ENCODE results near the gene SLCO3A1. TPM values are rescaled to one million over a fixed set of nuclear protein-coding genes. Genes with fewer than 3 reads are reported as not detected.

SLCO3A1 gene
- total RNA-seq, 1 experiment from 2014 or later = 10.1 TPM

DNA sequence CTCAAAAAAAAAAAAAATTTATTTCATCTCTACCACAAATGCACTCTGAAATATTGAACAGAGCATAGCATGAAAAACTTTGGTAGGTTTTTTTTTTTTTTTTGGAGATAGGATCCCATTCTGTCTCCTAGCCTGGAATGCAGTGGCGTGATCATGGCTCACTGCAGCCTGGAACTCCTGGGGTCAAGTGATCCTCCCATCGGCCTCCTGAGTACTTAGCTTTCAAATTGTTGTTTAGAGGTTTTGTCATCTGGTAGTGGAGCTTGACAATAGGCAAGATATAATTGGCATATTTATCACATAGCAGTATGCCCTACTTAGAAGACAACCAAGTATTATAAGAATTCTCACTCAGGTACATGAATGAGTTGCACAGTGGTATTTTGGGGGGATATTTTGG lies 306.0 kb downstream of the SLCO3A1 start:
- CTCF ChIA-PET = interaction anchor here (0.7 kb wide), 1 partner anchor 122 kb away, joined by 4 read pairs; no protein-coding TSS in a partner anchor
- Mint-ChIP-seq H3K4me1 (ENCODE audit: insufficient read depth, unreplicated experiment) (peaks cover 12% of the 10 kb centered on the region), H3K9me3 (ENCODE audit: unreplicated experiment) (no peaks in the 10 kb centered on the region), H3K4me3 (ENCODE audit: unreplicated experiment) (no peak overlapping the region), H3K27ac (ENCODE audit: low read depth, unreplicated experiment) (no peak overlapping the region), H3K27me3 (ENCODE audit: insufficient read depth, unreplicated experiment) (no peaks in the 10 kb centered on the region), H3K36me3 (ENCODE audit: insufficient read depth, unreplicated experiment) (peaks cover 7% of the 10 kb centered on the region)
- DNase-seq (ENCODE audit: unreplicated experiment) = no peak
- POLR2A ChIA-PET = no interaction called here
- TF ChIP-seq, protein P1, sequence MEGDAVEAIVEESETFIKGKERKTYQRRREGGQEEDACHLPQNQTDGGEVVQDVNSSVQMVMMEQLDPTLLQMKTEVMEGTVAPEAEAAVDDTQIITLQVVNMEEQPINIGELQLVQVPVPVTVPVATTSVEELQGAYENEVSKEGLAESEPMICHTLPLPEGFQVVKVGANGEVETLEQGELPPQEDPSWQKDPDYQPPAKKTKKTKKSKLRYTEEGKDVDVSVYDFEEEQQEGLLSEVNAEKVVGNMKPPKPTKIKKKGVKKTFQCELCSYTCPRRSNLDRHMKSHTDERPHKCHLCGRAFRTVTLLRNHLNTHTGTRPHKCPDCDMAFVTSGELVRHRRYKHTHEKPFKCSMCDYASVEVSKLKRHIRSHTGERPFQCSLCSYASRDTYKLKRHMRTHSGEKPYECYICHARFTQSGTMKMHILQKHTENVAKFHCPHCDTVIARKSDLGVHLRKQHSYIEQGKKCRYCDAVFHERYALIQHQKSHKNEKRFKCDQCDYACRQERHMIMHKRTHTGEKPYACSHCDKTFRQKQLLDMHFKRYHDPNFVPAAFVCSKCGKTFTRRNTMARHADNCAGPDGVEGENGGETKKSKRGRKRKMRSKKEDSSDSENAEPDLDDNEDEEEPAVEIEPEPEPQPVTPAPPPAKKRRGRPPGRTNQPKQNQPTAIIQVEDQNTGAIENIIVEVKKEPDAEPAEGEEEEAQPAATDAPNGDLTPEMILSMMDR (IDR thresholded peaks at IDR 0.05; ENCODE audit: unreplicated experiment) = no peak
- BruUV-seq (replicated peaks) = no TSS peak
- intact Hi-C loops (cut with micrococcal nuclease) = no loop called here

DNA sequence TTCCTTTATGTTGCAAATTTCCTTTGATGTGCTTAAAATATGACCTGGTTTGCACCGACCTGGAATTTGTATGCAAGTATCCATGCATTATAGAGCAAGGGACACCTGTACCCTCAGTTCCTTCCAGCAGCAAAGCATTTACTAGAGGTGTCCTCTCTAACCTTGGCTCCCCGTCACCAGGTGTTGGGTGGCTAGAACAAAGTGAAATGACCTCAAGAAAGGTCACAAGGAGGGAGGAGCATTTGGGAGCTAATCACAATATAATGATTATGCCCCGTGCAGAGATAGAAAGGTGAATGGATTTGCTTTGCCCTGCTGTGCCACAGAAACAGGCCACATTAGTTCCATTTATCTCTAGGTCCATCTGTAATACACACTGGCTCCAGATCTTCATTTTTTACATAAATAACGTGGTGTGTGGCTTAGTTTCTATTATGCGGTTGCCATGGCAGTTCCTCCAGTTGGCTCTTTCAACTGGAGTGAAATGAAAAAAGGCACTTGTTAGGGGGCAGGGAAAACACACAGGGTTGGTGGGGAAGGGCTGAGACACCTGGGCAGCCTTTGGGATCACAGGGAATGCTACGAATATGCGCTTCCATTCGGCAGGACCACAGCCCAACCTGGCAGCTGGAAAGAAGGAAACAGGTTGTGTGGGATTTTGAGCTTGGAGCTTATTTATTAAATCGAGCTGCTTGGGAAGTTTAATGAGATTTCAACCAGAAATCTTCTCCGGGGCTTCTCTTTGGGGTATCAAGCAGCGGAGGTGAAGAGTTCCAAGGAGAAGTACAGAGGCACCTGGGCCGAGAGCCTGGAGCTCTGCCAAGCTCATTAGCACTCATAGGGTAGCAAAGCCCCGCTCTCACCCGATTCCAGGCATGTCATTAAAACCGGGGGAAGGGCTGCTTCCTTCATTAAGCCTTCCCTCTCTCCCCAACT lies 306.7 kb downstream of the SLCO3A1 start:
- no TSS peak for BruUV-seq (replicated peaks)
- Mint-ChIP-seq H3K4me1 (ENCODE audit: insufficient read depth, unreplicated experiment) (peaks cover 12% of the 10 kb centered on the region), H3K36me3 (ENCODE audit: insufficient read depth, unreplicated experiment) (peaks cover 7% of the 10 kb centered on the region), H3K27ac (ENCODE audit: low read depth, unreplicated experiment) (no peak overlapping the region), H3K27me3 (ENCODE audit: insufficient read depth, unreplicated experiment) (no peaks in the 10 kb centered on the region), H3K9me3 (ENCODE audit: unreplicated experiment) (no peaks in the 10 kb centered on the region), H3K4me3 (ENCODE audit: unreplicated experiment) (no peak overlapping the region)
- TF ChIP-seq, protein P1 (IDR thresholded peaks at IDR 0.05; ENCODE audit: unreplicated experiment) = no peak
- ChIA-PET POLR2A (no interaction called here), CTCF (interaction anchor here (0.7 kb wide), 1 partner anchor 122 kb away, joined by 4 read pairs; no protein-coding TSS in a partner anchor)
- intact Hi-C loops (cut with micrococcal nuclease) = no loop called here
- no peak for DNase-seq (ENCODE audit: unreplicated experiment)

DNA sequence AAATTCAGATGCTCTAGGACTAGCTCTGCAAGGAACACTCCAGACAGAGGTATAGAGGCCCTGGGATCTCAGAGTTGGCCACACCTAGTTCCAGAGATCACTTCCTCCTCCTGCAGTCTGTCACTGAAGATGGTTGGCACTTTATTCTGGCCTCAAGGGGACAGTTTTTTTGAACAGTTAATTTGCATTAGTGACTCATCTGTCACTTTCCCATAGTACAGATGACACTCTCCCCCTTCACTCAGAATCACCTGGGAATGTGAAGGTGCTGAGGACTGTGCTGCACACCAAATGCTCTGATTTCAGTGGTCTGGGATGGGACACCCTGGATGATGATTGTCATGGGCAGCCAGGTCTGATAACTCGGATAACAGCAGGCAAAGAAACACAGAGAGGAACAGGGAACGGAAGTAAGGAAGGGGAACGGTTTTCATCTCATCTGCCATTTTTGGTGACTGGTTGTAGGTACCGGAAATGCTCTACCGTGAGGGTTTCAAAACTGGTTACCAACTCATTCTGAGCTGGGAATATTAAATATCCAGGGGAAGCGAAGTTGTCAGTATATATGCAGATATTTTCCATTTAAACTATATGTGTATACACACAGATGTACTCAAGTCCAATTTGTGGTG lies 307.6 kb downstream of the SLCO3A1 start:
- intact Hi-C loops (cut with micrococcal nuclease) = no loop called here
- Mint-ChIP-seq H3K27me3 (ENCODE audit: insufficient read depth, unreplicated experiment) (no peaks in the 10 kb centered on the region), H3K4me1 (ENCODE audit: insufficient read depth, unreplicated experiment) (peaks cover 12% of the 10 kb centered on the region), H3K27ac (ENCODE audit: low read depth, unreplicated experiment) (no peak overlapping the region), H3K4me3 (ENCODE audit: unreplicated experiment) (no peak overlapping the region), H3K9me3 (ENCODE audit: unreplicated experiment) (no peaks in the 10 kb centered on the region), H3K36me3 (ENCODE audit: insufficient read depth, unreplicated experiment) (peaks cover 7% of the 10 kb centered on the region)
- DNase-seq (ENCODE audit: unreplicated experiment) = no peak
- no TSS peak for BruUV-seq (replicated peaks)
- ChIA-PET POLR2A (no interaction called here), CTCF (no interaction called here)
- TF ChIP-seq, protein P1 (IDR thresholded peaks at IDR 0.05; ENCODE audit: unreplicated experiment) = no peak

DNA sequence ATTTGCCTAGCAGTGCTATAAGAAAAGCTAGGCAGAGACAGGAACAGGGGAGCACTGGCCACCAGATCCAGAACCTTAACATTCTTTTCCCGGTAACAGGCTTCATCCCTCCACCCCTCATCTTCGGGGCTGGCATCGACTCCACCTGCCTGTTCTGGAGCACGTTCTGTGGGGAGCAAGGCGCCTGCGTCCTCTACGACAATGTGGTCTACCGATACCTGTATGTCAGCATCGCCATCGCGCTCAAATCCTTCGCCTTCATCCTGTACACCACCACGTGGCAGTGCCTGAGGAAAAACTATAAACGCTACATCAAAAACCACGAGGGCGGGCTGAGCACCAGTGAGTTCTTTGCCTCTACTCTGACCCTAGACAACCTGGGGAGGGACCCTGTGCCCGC lies 309.1 kb downstream of the SLCO3A1 start:
- peaks cover 12% of the 10 kb centered on the region for H3K4me1 Mint-ChIP-seq (ENCODE audit: insufficient read depth, unreplicated experiment)
- no peak overlapping the region for H3K4me3 Mint-ChIP-seq (ENCODE audit: unreplicated experiment)
- H3K9me3 Mint-ChIP-seq (ENCODE audit: unreplicated experiment) = no peaks in the 10 kb centered on the region
- peaks cover 7% of the 10 kb centered on the region for H3K36me3 Mint-ChIP-seq (ENCODE audit: insufficient read depth, unreplicated experiment)
- no peak for DNase-seq (ENCODE audit: unreplicated experiment)
- no TSS peak for BruUV-seq (replicated peaks)
- TF ChIP-seq, protein P1 (IDR thresholded peaks at IDR 0.05; ENCODE audit: unreplicated experiment) = no peak
- CTCF ChIA-PET = no interaction called here
- no peak overlapping the region for H3K27ac Mint-ChIP-seq (ENCODE audit: low read depth, unreplicated experiment)
- POLR2A ChIA-PET = no interaction called here
- no peaks in the 10 kb centered on the region for H3K27me3 Mint-ChIP-seq (ENCODE audit: insufficient read depth, unreplicated experiment)
- intact Hi-C loops (cut with micrococcal nuclease) = no loop called here
